Inflammatory macrophage treated with lipopolysaccharide for 1 hour (primary cell): ENCODE data around the gene SV2B.

Experiments used
- DNase-seq, 2 donors: peaks; one replicate each; pipeline ENCODE4 v3.0.0-alpha.2; 2020 to 2022

The SV2B gene

DNA sequence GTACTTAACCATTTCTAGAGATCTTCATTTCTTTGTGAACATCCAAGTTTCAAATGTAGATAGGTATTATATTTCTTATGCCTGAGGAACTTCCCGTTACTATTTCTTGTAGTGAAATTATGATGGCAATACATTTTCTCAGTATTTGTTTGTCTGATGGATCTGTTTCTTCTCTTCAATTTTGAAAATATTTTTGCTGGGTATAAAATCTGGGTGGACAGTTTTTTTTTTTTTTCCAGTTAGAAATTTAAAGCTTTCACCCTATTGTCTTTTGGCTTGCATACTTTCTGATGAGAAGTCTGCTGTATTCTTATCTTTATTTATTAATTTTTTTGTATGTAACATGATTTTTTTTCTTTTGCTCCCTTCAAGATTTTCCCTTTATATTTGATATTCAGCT, 175.8 kb downstream of the SV2B start:
- no peak for DNase-seq

DNA sequence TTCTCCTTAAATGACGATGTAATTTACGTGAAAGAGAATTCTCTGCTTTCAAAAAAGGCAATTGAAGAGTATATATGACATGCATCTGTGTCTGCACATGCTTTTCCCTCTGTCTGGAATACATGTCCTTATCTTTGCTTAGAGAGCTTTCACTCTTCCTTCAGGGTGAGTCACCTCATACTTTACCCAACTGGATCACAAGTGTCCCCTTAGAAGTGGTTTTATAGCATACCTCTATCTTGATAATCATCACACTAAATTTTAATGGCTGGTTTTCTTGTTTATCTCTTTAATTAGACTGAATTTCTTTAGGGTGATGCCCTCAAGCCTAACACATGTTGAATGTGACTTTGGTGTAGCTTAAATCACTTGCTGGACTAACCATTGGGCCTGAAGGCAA, 178.9 kb downstream of the SV2B start:
- no peak for DNase-seq

- no peak for DNase-seq
Measured at GRCh38 chr15:91279486-91279885, 179.4 kb downstream of the SV2B start.

GRCh38 chr15:91281947-91282346, 181.9 kb downstream of the SV2B start:
- DNase-seq: no peak

GRCh38 chr15:91282486-91282885, 182.4 kb downstream of the SV2B start:
- DNase-seq: no peak

DNA sequence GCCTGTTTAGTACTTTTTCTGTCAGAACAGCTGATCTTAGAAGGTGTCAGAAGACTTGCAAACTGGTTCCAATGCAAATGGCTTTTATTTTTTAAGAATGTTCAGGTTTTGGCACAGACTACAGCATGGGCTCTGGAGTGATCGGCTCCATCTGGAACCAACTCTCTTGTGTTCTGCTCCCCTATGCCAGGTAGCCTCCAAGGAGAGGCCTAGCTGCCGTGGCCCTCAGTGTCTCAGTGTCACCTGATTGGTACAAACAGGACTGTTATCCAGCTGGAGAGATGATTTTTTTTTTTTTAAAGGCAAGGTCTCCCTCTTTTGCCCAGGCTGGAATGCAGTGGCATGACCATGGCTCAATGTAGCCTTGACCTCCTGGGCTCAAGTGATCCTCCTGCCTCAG, 183.1 kb downstream of the SV2B start:
- DNase-seq: no peak

DNA sequence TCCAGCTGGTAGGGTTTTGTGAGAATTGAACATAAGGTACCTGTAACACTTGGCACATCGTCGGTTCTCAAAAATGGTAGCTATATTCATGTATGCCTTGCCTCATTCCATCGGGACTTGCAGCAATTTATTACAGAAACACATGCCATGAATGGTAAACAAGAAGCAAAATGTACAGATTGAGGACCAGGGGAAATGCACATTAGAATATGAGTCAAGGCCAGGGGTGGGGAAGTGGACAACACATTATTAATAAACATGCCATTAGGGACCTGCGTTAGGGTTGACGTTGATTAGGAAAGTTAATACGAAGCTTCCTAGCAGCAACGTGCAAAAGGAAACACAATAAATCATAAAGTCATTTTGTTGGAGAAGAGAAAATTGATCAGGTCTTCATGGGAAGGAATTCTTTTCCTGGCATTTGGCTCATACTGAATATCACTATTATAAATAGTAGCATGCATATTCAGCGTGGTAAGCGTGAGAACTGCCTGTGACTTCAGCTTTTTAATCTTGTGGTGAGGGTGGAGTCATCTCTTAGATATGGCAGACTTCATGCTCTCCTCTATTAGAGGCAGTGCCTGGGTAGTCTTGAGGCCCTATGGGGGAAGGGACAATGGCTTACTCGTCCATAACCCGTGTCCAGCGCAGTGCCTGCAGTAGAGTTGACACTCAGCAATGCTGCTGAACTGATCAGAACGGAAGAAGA, 184.9 kb downstream of the SV2B start:
- DNase-seq: no peak

- DNase-seq: peak; percentile 16 to 20
Measured at GRCh38 chr15:91289324-91289723, 189.3 kb downstream of the SV2B start.

DNA sequence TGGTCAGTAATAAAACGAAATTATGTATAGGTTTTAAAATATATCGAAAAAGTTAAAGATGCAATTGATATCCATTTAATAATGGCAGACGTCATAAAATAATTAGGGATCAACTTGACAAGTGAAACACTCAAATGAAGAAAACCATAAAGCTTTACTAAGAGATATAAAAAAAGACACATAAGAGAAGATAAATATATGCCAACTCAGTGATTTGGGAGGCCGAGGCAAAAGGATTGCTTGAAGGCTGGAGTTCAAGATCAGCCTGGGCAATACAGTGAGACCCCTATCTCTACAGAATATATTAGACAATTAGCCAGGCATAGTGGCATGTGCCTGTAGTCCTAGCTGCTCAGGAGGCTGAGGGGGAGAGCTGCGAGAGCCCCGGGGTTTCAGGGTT, 190.5 kb downstream of the SV2B start:
- DNase-seq: no peak

DNA sequence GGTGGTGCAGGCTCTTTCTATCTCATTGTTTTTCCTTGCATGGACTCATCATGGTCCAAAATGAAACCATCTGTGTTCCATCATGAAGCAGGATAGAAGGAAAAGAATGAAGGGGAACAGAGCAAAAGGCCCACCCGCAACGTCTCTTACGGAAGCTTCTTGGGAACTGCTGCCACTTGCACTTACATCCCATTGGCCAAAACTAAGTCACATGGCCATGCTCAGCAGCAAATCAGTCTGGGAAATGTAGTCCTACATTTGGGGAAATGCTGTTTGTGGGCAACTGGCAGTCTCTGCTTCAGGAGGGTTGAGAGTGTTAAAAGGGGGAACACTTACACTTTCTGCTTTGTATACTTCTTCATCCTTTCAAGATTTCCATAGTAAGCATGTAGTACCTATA, 191.6 kb downstream of the SV2B start:
- DNase-seq: peak; percentile 51 to 62

GRCh38 chr15:91294344-91294743, 194.3 kb downstream of the SV2B start:
- DNase-seq: no peak

DNA sequence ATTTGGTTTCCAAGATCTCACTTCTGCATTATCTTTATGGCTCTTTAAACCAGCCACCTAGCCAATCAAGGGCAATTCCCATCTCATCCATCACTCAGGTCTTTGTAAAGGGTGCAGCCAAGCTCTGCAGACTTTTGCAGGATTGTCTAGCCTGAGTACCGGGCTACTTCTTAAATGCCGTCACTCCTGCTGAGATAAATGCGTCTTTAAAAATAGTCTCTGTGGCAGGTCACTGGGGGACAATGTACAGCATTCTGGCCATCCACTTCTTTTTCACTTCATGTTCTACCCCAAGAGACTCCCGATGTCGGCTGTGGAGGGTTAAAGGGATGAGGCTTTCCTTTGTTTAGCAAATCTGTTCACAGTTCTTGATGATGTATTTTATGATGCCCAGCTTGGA, 194.7 kb downstream of the SV2B start:
- DNase-seq: no peak

GRCh38 chr15:91298101-91298500, 198.0 kb downstream of the SV2B start:
- no peak for DNase-seq

DNA sequence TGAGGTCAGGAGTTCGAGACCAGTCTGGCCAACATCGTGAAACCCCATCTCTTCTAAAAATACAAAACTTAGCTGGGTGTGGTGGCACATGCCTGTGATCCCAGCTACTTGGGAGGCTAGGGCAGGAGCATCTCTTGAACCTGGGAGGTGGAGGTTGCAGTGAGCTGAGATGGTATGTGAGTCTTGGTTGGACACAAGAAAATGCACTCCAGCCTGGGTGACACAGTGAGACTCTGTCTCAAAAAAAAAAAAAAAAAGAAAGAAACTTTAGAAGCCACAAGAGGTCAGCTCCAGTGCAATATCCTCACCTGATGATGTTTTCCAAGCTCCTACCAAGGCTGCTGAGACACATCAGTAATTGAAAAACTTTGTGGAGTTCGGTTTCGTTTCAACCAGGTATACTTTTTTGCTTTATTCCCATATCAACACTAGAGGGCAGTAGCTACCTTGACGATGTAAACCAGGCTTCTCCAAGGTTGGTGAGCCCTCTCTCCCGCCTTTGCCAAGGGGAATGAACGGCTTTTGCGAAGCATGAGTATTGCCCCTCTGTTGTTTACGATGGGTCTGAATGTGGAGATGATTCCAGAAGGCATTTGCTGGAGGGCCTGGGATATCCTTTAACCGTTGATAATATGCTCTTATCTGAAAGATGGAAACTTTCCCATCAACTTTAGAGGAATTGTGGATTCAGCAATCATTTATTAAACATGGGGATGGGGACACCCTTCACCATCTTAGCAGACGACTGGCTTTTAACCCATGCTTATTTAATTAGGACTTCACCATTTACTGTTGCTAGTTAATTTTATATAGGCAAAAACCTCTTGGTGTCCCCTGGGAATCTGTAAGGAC, 202.8 kb downstream of the SV2B start:
- peak; percentile 39 to 80 for DNase-seq

DNA sequence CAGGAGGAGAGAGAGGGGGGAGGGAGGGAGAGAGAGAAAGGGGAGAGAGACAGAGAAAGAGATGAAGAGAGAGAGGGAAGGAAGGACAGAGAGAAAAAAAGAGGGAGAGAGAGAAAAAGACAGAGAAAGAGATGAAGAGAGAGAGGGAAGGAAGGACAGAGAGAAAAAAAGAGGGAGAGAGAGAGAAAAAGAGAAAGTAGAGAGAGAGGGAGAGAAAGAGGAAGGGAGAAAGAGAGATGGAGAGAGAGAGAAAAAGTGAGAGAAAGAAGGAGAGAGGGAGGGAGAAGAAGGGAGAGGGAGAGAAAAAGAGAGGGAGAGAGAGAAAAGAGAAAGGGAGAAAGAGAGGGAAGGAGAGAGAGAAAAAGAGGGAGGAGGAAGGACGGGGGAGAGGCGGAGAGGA, 204.2 kb downstream of the SV2B start:
- no peak for DNase-seq

DNA sequence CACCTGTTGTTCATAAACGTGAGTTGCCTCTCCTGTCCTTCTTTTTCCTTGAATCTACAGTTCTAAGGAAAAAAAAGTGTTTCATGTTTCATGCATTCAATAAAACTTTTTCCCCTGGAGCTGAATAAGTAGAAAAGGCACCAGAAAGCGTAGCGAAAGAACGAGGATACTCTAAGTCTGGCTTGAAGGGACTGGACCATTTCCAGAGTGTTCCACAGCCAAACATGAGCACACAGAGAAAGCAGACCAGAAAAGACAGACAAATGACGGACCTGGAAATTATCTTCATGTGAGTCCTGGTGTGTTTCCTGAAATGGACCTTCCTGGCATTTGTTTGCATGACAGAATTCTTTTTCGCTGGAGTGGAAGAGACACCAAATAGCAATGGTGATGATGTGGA, 204.7 kb downstream of the SV2B start:
- no peak for DNase-seq

- no peak for DNase-seq
Measured at GRCh38 chr15:91306144-91306543, 206.1 kb downstream of the SV2B start.

DNA sequence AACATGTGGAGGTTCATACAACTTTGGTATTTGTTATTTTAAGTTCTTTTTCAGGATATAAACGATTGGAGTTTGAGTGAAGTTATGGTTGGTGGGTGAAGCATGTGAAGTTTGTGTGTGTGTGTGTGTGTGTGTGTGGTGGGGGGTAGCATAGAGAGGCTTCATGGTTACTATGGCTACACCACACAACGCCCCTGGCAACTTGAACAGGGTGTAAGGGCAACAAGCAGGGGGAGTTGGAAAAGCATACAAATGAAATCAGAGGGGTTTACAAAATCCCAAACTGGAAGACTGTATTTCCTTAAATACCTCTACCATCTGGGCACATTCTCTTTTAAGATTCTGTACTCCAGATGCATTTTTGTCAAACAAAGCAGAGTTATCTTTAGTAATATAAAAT, 207.5 kb downstream of the SV2B start:
- DNase-seq: no peak

DNA sequence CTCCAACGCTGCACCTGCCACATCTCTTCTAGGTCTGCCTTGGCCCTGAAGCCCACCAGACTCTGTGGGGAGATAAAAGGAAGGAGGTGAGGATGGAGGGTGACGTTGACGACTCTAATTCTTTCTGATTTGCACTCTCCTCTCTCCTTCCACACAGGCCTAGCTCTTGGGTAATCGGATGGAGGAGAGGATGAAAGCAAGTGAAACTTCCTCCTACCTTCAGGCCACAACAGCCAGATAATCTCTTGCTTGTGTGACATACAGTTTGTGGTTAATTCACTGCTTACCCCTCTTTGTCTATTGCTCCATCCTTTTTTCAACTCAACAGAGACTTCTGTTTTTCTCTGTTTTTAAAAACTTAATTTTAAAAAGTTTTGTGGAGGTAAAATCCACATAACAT, 208.1 kb downstream of the SV2B start:
- no peak for DNase-seq

GRCh38 chr15:91308855-91309254, 208.8 kb downstream of the SV2B start:
- no peak for DNase-seq

DNA sequence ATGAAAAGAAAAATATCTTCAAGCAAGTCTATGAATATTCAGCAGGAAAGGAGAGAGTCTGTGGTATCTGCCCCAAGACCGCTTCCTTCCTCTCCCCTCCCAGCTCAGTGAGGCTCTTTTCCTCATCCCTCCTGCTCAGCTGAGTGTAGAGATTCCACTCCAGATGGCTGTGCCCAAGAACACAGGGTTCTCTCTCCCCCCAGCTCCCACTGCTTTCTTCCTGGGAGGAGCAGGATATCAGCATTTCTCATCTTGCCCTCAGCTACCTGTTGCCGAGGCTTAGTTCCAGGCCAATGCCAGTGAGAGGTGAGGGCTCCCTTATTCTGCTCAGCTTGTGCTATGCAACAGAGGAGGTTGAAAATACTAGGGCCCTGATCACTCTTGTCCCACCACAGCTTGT, 211.9 kb downstream of the SV2B start:
- no peak for DNase-seq

DNA sequence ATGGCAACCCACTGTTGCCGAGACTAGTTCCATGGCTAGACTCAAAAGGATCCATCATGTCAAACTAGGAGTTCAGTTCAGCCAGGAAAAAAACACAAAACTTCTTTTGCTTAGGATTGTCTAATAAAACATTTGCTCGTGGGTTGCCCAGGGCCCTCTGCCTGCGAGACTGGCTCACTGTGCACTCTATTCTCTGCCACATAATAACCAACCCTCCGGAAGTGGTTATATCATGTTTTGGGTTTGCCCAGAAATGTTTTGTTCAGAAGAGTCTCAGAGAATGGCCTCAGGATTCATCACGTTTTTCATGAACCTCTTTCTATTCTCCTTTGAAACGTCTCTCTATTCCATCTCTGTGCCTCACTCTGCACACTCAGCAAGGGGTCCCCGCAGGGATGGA, 216.1 kb downstream of the SV2B start:
- DNase-seq: no peak

- no peak for DNase-seq
Measured at GRCh38 chr15:91318516-91318915, 218.5 kb downstream of the SV2B start.

- no peak for DNase-seq
Measured at GRCh38 chr15:91318931-91319330, 218.9 kb downstream of the SV2B start.
